Peyer's patch (tissue), 4 donors: Measurements from ENCODE around the gene ZBTB20.

Experiments used
- POLR2A ChIP-seq, 2 donors: fragments of 450-650 bp; IDR thresholded peaks; one replicate each; pipeline ENCODE4 v1.5.1; 2017; ENCODE audit warnings: antibody characterized with exemption in 2 of 2, mild to moderate bottlenecking in 2 of 2, moderate library complexity in 2 of 2
- TF ChIP-seq, protein P1 (sequence below), 6 experiments: fragments of 450-650 bp in 4 of 6; fragments of 200-600 bp in 2 of 6; sonication (generic) in 1 of 6; IDR thresholded peaks; one replicate each; pipeline ENCODE4 v1.5.1; 2017 to 2019; ENCODE audit warnings: antibody characterized with exemption in 6 of 6, mild to moderate bottlenecking in 3 of 6, moderate library complexity in 1 of 6

DNA sequence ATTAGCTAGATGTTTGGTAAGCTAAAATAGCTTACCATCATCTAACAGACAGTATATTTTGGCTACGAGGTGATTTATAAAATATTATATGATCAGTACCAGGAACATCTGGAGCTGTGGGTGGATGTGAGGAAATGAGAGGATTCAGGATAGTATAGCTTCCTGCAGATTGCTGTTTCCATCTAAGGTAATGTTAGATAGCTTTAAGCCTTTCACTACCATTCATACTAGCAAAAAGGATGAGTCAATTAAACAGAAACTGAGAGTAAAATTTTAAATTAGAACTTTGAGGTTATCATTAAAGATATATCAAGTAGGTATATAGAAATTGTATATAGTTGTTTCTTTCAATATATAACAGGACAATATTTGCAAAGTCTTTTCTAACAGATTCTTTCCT is 8.0 kb downstream of the ZBTB20 start:
- TF ChIP-seq POLR2A (IDR thresholded peaks at IDR 0.05) = no peak
- TF ChIP-seq, protein P1, sequence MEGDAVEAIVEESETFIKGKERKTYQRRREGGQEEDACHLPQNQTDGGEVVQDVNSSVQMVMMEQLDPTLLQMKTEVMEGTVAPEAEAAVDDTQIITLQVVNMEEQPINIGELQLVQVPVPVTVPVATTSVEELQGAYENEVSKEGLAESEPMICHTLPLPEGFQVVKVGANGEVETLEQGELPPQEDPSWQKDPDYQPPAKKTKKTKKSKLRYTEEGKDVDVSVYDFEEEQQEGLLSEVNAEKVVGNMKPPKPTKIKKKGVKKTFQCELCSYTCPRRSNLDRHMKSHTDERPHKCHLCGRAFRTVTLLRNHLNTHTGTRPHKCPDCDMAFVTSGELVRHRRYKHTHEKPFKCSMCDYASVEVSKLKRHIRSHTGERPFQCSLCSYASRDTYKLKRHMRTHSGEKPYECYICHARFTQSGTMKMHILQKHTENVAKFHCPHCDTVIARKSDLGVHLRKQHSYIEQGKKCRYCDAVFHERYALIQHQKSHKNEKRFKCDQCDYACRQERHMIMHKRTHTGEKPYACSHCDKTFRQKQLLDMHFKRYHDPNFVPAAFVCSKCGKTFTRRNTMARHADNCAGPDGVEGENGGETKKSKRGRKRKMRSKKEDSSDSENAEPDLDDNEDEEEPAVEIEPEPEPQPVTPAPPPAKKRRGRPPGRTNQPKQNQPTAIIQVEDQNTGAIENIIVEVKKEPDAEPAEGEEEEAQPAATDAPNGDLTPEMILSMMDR (IDR thresholded peaks at IDR 0.05) = no peak
